Endometrium (tissue), 2 donors: Measurements from ENCODE around the gene TKT.

Experiments used
- FAIRE-seq: peaks from 2 replicates; lab custom pipeline; 2012; peaks lifted over from hg19 to GRCh38; lab: Jason Lieb, UNC
- donor health status: control.
- donor health status: control.

The TKT gene

GRCh38 chr3:53240989-53241972, 14.5 kb downstream of the TKT start:
- no peak for FAIRE-seq

- no peak for FAIRE-seq
Measured at GRCh38 chr3:53239800-53240199, 16.0 kb downstream of the TKT start.

GRCh38 chr3:53238886-53239285, 16.9 kb downstream of the TKT start:
- no peak for FAIRE-seq

- no peak for FAIRE-seq
Measured at GRCh38 chr3:53238051-53238850, 17.6 kb downstream of the TKT start.

- no peak for FAIRE-seq
Measured at GRCh38 chr3:53236112-53236841, 19.5 kb downstream of the TKT start.

- FAIRE-seq = no peak
Measured at GRCh38 chr3:53235545-53235944, 20.3 kb downstream of the TKT start.

GRCh38 chr3:53234841-53235232, 21.0 kb downstream of the TKT start:
- FAIRE-seq = no peak

GRCh38 chr3:53234130-53234840, 21.5 kb downstream of the TKT start:
- no peak for FAIRE-seq

GRCh38 chr3:53232641-53233377, 23.0 kb downstream of the TKT start:
- no peak for FAIRE-seq

- no peak for FAIRE-seq
Measured at GRCh38 chr3:53231532-53232511, 24.0 kb downstream of the TKT start.

- FAIRE-seq = no peak
Measured at GRCh38 chr3:53230789-53231188, 25.0 kb downstream of the TKT start.

- FAIRE-seq = no peak
Measured at GRCh38 chr3:53230041-53230621, 25.7 kb downstream of the TKT start.

GRCh38 chr3:53229606-53230005, 26.2 kb downstream of the TKT start:
- no peak for FAIRE-seq

- no peak for FAIRE-seq
Measured at GRCh38 chr3:53229171-53229570, 26.7 kb downstream of the TKT start.

- no peak for FAIRE-seq
Measured at GRCh38 chr3:53227993-53228885, 27.6 kb downstream of the TKT start.

GRCh38 chr3:53226841-53227407, 28.9 kb downstream of the TKT start:
- no peak for FAIRE-seq

- FAIRE-seq = no peak
Measured at GRCh38 chr3:53226142-53226840, 29.5 kb downstream of the TKT start.
